ENCODE data around the gene AVPI1. TPM values are rescaled to one million over a fixed set of nuclear protein-coding genes. Genes with fewer than 3 reads are reported as not detected.
A peak's percentile ranks its signal among the peaks of the same experiment; 100 is the strongest.
"Not testable (repeated sequence)": the region's sequence is repeated elsewhere in the genome, so short reads cannot be mapped to it uniquely, and the experiment has no call there.

Gene AVPI1
- total RNA-seq, 5 donors from 2014 or later (not counting 1 experiment from before 2014, with no cell fraction given) = 2.4 to 10.0 (median 3.6) TPM

DNA sequence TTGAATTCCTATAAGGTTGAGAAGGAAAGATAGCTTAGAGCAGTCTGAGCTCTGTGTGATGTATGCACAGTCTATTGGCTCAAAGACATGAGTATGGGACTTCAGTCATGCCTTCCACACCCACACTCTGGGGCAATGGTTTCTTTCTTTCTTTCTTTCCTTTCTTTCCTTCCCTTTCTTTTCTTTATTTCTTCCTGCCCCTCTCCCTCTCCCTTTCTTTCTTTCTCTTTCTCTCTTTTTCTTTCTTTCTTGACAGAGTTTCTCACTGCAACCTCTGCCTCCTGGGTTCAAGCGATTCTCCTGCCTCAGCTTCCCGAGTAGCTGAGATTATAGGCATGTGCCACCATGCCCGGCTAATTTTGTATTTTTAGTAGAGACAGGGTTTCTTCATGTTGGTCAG lies 48.0 kb downstream of the AVPI1 start:
- peaks cover 24 to 27% (median 25%) of the 10 kb centered on the region in 3 donors for H3K4me1 Mint-ChIP-seq
- H3K27ac ChIP-seq (ENCODE audit: low read length); CTCF ChIA-PET; H3K9me3 ChIP-seq; H3K36me3 ChIP-seq (ENCODE audit: control insufficient read depth in 2 of 2, extremely low read depth in 1 of 2, insufficient read depth in 1 of 2, low read length in 1 of 2); H3K9me3 Mint-ChIP-seq; POLR2A ChIA-PET; H3K4me3 ChIP-seq (ENCODE audit: control insufficient read depth in 1 of 2, extremely low read depth in 1 of 2, low read length in 1 of 2); DNase-seq; H3K36me3 Mint-ChIP-seq; H3K4me3 Mint-ChIP-seq; H3K27ac Mint-ChIP-seq; ATAC-seq (replicated peaks in 1 of 4); H3K27me3 Mint-ChIP-seq; H3K27me3 ChIP-seq (replicated peaks in 1 of 2; ENCODE audit: control insufficient read depth in 2 of 2, extremely low read depth in 1 of 2, insufficient read depth in 2 of 2, low read length in 1 of 2): not testable (repeated sequence)
- H3K4me1 ChIP-seq (ENCODE audit: control insufficient read depth in 1 of 2, extremely low read depth in 1 of 2, insufficient read depth in 2 of 2, low read length in 2 of 2) = peaks cover 10 to 18% of the 10 kb centered on the region in 2 experiments
- no CpG with 5 or more reads among the region's 3 CpGs for WGBS (ENCODE audit: insufficient coverage)

- no CpG with 5 or more reads among the region's 1 CpG for WGBS (ENCODE audit: insufficient coverage)
- Mint-ChIP-seq H3K27ac (no peak overlapping the region), H3K4me3 (no peak overlapping the region), H3K27me3 (peaks cover 0 to 2% of the 10 kb centered on the region in 2 donors), H3K36me3 (no peaks in the 10 kb centered on the region), H3K4me1 (peaks cover 15 to 21% (median 17%) of the 10 kb centered on the region in 3 donors), H3K9me3 (no peaks in the 10 kb centered on the region)
- POLR2A ChIA-PET = interaction anchor here in 1 of 2 donors (0.5 kb wide), 1 partner anchor 234 kb away, joined by 3 read pairs; no protein-coding TSS in a partner anchor
- H3K36me3 ChIP-seq (ENCODE audit: control insufficient read depth in 2 of 2, extremely low read depth in 1 of 2, insufficient read depth in 1 of 2, low read length in 1 of 2) = no peaks in the 10 kb centered on the region
- H3K27me3 ChIP-seq (replicated peaks in 1 of 2; ENCODE audit: control insufficient read depth in 2 of 2, extremely low read depth in 1 of 2, insufficient read depth in 2 of 2, low read length in 1 of 2) = peaks cover 0 to 9% of the 10 kb centered on the region in 2 experiments
- no peak overlapping the region for H3K4me3 ChIP-seq (ENCODE audit: control insufficient read depth in 1 of 2, extremely low read depth in 1 of 2, low read length in 1 of 2)
- no peak overlapping the region for H3K27ac ChIP-seq (ENCODE audit: low read length)
- CTCF ChIA-PET = no interaction called here
- no peaks in the 10 kb centered on the region for H3K9me3 ChIP-seq
- DNase-seq (no peak), ATAC-seq (replicated peaks in 1 of 4) (no peak)
- peaks cover 2 to 19% of the 10 kb centered on the region in 2 experiments for H3K4me1 ChIP-seq (ENCODE audit: control insufficient read depth in 1 of 2, extremely low read depth in 1 of 2, insufficient read depth in 2 of 2, low read length in 2 of 2)
Observed at GRCh38 chr10:97635577-97635976, 51.5 kb downstream of the AVPI1 start.

DNA sequence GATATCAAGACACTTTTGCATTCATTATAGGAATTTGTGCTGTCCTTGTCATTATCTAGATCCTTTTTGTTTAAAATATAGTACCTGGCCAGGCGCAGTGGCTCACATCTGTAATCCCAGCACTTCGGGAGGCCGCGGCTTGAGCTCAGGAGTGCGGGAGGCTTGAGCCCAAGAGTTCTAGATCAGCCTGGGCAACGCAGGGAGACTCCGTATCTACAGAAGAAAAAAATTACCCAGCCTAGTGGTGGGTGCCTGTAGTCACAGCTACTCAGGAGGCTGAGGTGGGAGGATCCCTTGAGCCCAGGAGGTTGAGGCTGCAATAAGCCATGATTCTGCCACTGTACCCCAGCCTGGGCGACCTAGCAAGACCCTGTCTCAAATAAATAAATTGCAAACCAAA lies 53.1 kb downstream of the AVPI1 start:
- Histone ChIP-seq H3K27ac (ENCODE audit: low read length) (no peak overlapping the region), H3K36me3 (ENCODE audit: control insufficient read depth in 2 of 2, extremely low read depth in 1 of 2, insufficient read depth in 1 of 2, low read length in 1 of 2) (no peaks in the 10 kb centered on the region), H3K4me3 (ENCODE audit: control insufficient read depth in 1 of 2, extremely low read depth in 1 of 2, low read length in 1 of 2) (peak overlapping the region; percentile 81 to 87), H3K9me3 (no peaks in the 10 kb centered on the region), H3K27me3 (replicated peaks in 1 of 2; ENCODE audit: control insufficient read depth in 2 of 2, extremely low read depth in 1 of 2, insufficient read depth in 2 of 2, low read length in 1 of 2) (peaks cover 0 to 9% of the 10 kb centered on the region in 2 experiments), H3K4me1 (ENCODE audit: control insufficient read depth in 1 of 2, extremely low read depth in 1 of 2, insufficient read depth in 2 of 2, low read length in 2 of 2) (peaks cover 2 to 13% of the 10 kb centered on the region in 2 experiments)
- Mint-ChIP-seq H3K27ac (peak overlapping the region; percentile 59 to 83), H3K36me3 (no peaks in the 10 kb centered on the region), H3K4me1 (peaks cover 12 to 17% (median 16%) of the 10 kb centered on the region in 3 donors), H3K9me3 (no peaks in the 10 kb centered on the region), H3K4me3 (peak overlapping the region; percentile 89 to 98 (median 93)), H3K27me3 (peaks cover 0 to 2% of the 10 kb centered on the region in 2 donors)
- WGBS (ENCODE audit: insufficient coverage) = 83% methylated on average over 4 of the region's 8 CpGs
- ATAC-seq (replicated peaks in 1 of 4) (no peak), DNase-seq (peak in 6 of 35 experiments; percentile 2 to 22 (median 9))
- ChIA-PET CTCF (no interaction called here), POLR2A (no interaction called here)

- CTCF ChIA-PET = no interaction called here
- no peaks in the 10 kb centered on the region for H3K36me3 Mint-ChIP-seq
- 7% methylated on average over 57 of the region's 62 CpGs for WGBS (ENCODE audit: insufficient coverage)
- ATAC-seq (replicated peaks in 1 of 4) (peak; percentile 99 to 100 (median 100)), DNase-seq (peak; percentile 79 to 95 (median 90))
- Histone ChIP-seq H3K27ac (ENCODE audit: low read length) (no peak within 1 kb of the TSS), H3K36me3 (ENCODE audit: control insufficient read depth in 2 of 2, extremely low read depth in 1 of 2, insufficient read depth in 1 of 2, low read length in 1 of 2) (no peaks in the 10 kb centered on the region), H3K4me1 (ENCODE audit: control insufficient read depth in 1 of 2, extremely low read depth in 1 of 2, insufficient read depth in 2 of 2, low read length in 2 of 2) (peaks cover 2 to 13% of the 10 kb centered on the region in 2 experiments), H3K27me3 (replicated peaks in 1 of 2; ENCODE audit: control insufficient read depth in 2 of 2, extremely low read depth in 1 of 2, insufficient read depth in 2 of 2, low read length in 1 of 2) (peaks cover 0 to 9% of the 10 kb centered on the region in 2 experiments), H3K4me3 (ENCODE audit: control insufficient read depth in 1 of 2, extremely low read depth in 1 of 2, low read length in 1 of 2) (peak within 1 kb of the TSS; percentile 81 to 87), H3K9me3 (no peaks in the 10 kb centered on the region)
- POLR2A ChIA-PET = no interaction called here
- H3K4me1 Mint-ChIP-seq = peaks cover 12 to 17% (median 16%) of the 10 kb centered on the region in 3 donors
- H3K4me3 Mint-ChIP-seq = peak within 1 kb of the TSS; percentile 89 to 98 (median 93)
- H3K27me3 Mint-ChIP-seq = peaks cover 0 to 2% of the 10 kb centered on the region in 2 donors
- H3K27ac Mint-ChIP-seq = peak within 1 kb of the TSS; percentile 78 to 83
- H3K9me3 Mint-ChIP-seq = no peaks in the 10 kb centered on the region
Observed at GRCh38 chr10:97632949-97633884, 53.8 kb downstream of the AVPI1 start, which contains the start of gene MORN4. Gene MORN4, minus strand, starts transcription at chr10:97633500. Its CDS starts 13,847 bp downstream, at chr10:97619653.

DNA sequence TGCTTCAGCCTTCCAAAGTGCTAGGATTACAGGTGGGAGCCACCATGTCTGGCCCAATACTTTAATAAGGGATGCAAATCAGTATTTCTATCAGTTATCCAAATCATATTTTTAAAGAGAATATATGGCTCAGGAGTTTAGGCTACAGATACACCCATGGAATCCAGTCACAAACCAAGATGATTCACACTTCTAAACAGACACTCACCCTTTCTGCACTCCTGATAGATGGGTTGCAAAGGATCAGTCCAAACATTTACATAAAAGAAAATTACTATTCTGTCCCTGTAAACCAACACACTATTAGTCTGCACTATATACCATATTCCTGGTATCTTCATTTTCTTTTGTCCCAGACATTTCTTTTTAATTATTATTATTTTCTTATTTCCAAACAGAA lies 55.9 kb downstream of the AVPI1 start:
- peaks cover 0 to 2% of the 10 kb centered on the region in 2 donors for H3K27me3 Mint-ChIP-seq
- no peaks in the 10 kb centered on the region for H3K9me3 Mint-ChIP-seq
- Histone ChIP-seq H3K4me1 (ENCODE audit: control insufficient read depth in 1 of 2, extremely low read depth in 1 of 2, insufficient read depth in 2 of 2, low read length in 2 of 2) (peaks cover 2 to 13% of the 10 kb centered on the region in 2 experiments), H3K27ac (ENCODE audit: low read length) (no peak overlapping the region), H3K9me3 (no peaks in the 10 kb centered on the region), H3K36me3 (ENCODE audit: control insufficient read depth in 2 of 2, extremely low read depth in 1 of 2, insufficient read depth in 1 of 2, low read length in 1 of 2) (no peaks in the 10 kb centered on the region), H3K27me3 (replicated peaks in 1 of 2; ENCODE audit: control insufficient read depth in 2 of 2, extremely low read depth in 1 of 2, insufficient read depth in 2 of 2, low read length in 1 of 2) (peaks cover 0 to 9% of the 10 kb centered on the region in 2 experiments), H3K4me3 (ENCODE audit: control insufficient read depth in 1 of 2, extremely low read depth in 1 of 2, low read length in 1 of 2) (no peak overlapping the region)
- ChIA-PET CTCF (interaction anchor here in 1 of 2 donors (0.6 kb wide), 1 partner anchor 38 kb away, joined by 3 read pairs; no protein-coding TSS in a partner anchor), POLR2A (no interaction called here)
- no peak overlapping the region for H3K4me3 Mint-ChIP-seq
- H3K36me3 Mint-ChIP-seq = no peaks in the 10 kb centered on the region
- DNase-seq (no peak), ATAC-seq (replicated peaks in 1 of 4) (no peak)
- peaks cover 12 to 17% (median 16%) of the 10 kb centered on the region in 3 donors for H3K4me1 Mint-ChIP-seq
- no peak overlapping the region for H3K27ac Mint-ChIP-seq

- Mint-ChIP-seq H3K4me3 (no peak overlapping the region), H3K4me1 (peaks cover 12 to 17% (median 16%) of the 10 kb centered on the region in 3 donors), H3K9me3 (no peaks in the 10 kb centered on the region), H3K36me3 (no peaks in the 10 kb centered on the region), H3K27me3 (peaks cover 0 to 2% of the 10 kb centered on the region in 2 donors), H3K27ac (no peak overlapping the region)
- Histone ChIP-seq H3K36me3 (ENCODE audit: control insufficient read depth in 2 of 2, extremely low read depth in 1 of 2, insufficient read depth in 1 of 2, low read length in 1 of 2) (no peaks in the 10 kb centered on the region), H3K4me1 (ENCODE audit: control insufficient read depth in 1 of 2, extremely low read depth in 1 of 2, insufficient read depth in 2 of 2, low read length in 2 of 2) (peaks cover 2 to 13% of the 10 kb centered on the region in 2 experiments), H3K27ac (ENCODE audit: low read length) (no peak overlapping the region), H3K27me3 (replicated peaks in 1 of 2; ENCODE audit: control insufficient read depth in 2 of 2, extremely low read depth in 1 of 2, insufficient read depth in 2 of 2, low read length in 1 of 2) (peaks cover 0 to 9% of the 10 kb centered on the region in 2 experiments), H3K9me3 (no peaks in the 10 kb centered on the region), H3K4me3 (ENCODE audit: control insufficient read depth in 1 of 2, extremely low read depth in 1 of 2, low read length in 1 of 2) (no peak overlapping the region)
- ATAC-seq (replicated peaks in 1 of 4) (no peak), DNase-seq (no peak)
- ChIA-PET POLR2A (interaction anchor here in 1 of 2 donors (0.6 kb wide), 1 partner anchor 11 kb away, joined by 3 read pairs; the partner anchor contains the start of gene PI4K2A), CTCF (no interaction called here)
- WGBS (ENCODE audit: insufficient coverage) = 74% methylated on average over 3 of the region's 5 CpGs
Observed at GRCh38 chr10:97629289-97629688, 57.8 kb downstream of the AVPI1 start.
